ENCODE data around the gene MED13L.

- TF ChIP-seq CTCF (IDR thresholded peaks at IDR 0.05) (no peak), POLR2AphosphoS5 (IDR thresholded peaks at IDR 0.05) (no peak)
Observed at GRCh38 chr12:116128779-116129178, 148.7 kb downstream of the MED13L start.

Data from transverse colon (tissue), 4 donors.